KOPT-K1 (cell line): ENCODE measurements around the gene C9orf78.
"Not testable (repeated sequence)": the region's sequence is repeated elsewhere in the genome, so short reads cannot be mapped to it uniquely, and the experiment has no call there.

ENCODE experiments used
- H3K27ac ChIP-seq: fragments of 200-600 bp; sonication (generic); 2 replicates; pipeline ENCODE4 v1.5.1; 2016; ENCODE audit warnings: antibody characterized with exemption, mild to moderate bottlenecking, low read depth, low read length; ENCODE audit not compliant: poor library complexity, severe bottlenecking
- H3K36me3 ChIP-seq: fragments of 200-600 bp; sonication (generic); 2 replicates; pipeline ENCODE4 v1.5.1; 2017; ENCODE audit warnings: antibody characterized with exemption, mild to moderate bottlenecking, low read length, moderate library complexity; ENCODE audit not compliant: insufficient read depth
- H3K9me3 ChIP-seq: fragments of 200-600 bp; sonication (generic); 2 replicates; pipeline ENCODE4 v1.5.1; 2017; ENCODE audit warnings: antibody characterized with exemption, low read length, mild to moderate bottlenecking; ENCODE audit not compliant: insufficient read depth, poor library complexity, severe bottlenecking

C9orf78 gene

GRCh38 chr9:129785866-129786265 lies 49.2 kb downstream of the C9orf78 start:
- Histone ChIP-seq H3K27ac (no peak overlapping the region), H3K9me3 (no peaks in the 10 kb centered on the region), H3K36me3 (no peaks in the 10 kb centered on the region)

- not testable (repeated sequence) for H3K27ac ChIP-seq, H3K36me3 ChIP-seq, H3K9me3 ChIP-seq
Observed at GRCh38 chr9:129784970-129785369, 50.1 kb downstream of the C9orf78 start.

DNA sequence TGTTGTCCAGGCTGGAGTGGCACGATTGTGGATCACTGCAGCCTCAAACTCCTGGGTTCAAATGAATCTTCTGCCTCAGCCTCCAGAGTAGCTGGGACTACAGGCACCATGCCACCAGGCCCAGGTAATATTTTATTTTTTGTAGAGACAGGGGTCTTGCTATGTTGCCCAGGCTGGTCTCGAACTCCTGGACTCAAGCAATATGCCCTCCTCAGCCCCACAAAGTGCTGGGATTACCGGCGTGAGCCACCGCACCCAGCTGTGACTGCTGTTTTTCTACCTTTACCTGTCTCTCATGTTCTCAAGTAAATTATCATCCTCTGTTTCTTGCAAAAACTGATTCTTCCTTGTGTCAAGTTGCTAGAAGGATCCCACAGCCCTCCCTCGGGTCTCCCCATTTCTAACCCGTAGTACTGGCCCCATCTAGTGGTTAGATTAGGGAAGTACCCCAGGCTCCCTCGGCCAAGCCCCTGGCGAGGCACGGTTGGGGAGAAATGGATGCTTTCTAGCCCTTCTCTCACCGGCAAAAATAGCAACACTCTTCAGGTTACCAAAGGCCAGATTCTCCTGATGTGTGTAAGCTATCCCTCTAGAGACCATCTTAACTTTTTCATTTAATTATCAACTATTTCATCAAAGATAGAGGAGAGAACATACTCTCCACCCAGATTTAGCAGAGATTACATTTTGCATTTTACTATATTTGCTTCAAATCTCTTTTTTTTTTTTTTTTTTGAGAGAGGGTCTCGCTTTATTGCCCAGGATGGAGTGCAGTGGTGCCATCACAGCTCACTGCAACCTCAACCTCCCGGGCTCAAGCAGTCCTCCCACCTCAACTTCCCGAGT lies 51.3 kb downstream of the C9orf78 start:
- H3K27ac ChIP-seq, result no peak overlapping the region
- no peaks in the 10 kb centered on the region for H3K9me3 ChIP-seq
- H3K36me3 ChIP-seq, result no peaks in the 10 kb centered on the region

- H3K27ac ChIP-seq, result no peak overlapping the region
- no peaks in the 10 kb centered on the region for H3K36me3 ChIP-seq
- no peaks in the 10 kb centered on the region for H3K9me3 ChIP-seq
Observed at GRCh38 chr9:129781981-129782380, 53.1 kb downstream of the C9orf78 start.

GRCh38 chr9:129781131-129781530 lies 53.9 kb downstream of the C9orf78 start:
- H3K27ac ChIP-seq, result no peak overlapping the region
- no peaks in the 10 kb centered on the region for H3K9me3 ChIP-seq
- no peaks in the 10 kb centered on the region for H3K36me3 ChIP-seq

- Histone ChIP-seq H3K36me3 (no peaks in the 10 kb centered on the region), H3K9me3 (no peaks in the 10 kb centered on the region), H3K27ac (no peak overlapping the region)
Observed at GRCh38 chr9:129779560-129780190, 55.4 kb downstream of the C9orf78 start.

DNA sequence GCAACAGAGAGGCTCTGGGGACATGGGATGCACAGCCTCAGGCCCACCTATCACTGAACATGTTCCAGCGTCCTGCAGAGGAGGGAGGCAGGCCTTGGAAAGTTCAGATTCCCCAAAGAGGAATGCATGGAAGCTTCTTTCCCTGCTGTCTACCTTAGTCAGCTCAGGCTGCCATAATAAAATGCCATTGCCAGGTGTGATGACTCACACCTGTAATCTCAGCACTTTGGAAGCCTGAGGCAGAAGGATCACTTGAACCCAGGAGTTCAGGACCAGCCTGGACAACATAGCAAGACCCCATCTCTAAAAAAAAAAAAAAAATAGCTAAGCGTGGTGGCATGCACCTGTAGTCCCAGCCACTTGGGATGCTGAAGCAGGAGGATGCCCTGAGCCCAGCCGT lies 56.6 kb downstream of the C9orf78 start:
- no peaks in the 10 kb centered on the region for H3K36me3 ChIP-seq
- H3K27ac ChIP-seq, result no peak overlapping the region
- H3K9me3 ChIP-seq, result no peaks in the 10 kb centered on the region

GRCh38 chr9:129777769-129778130 lies 57.3 kb downstream of the C9orf78 start:
- no peaks in the 10 kb centered on the region for H3K36me3 ChIP-seq
- no peaks in the 10 kb centered on the region for H3K9me3 ChIP-seq
- H3K27ac ChIP-seq, result no peak overlapping the region
